HG03342 (cell line): ENCODE measurements around the gene ERC1.
"Not testable (repeated sequence)": the region's sequence is repeated elsewhere in the genome, so short reads cannot be mapped to it uniquely, and the experiment has no call there.

Experiments
- ATAC-seq: cut with Tn5 transposase; IDR thresholded peaks from one replicate; pipeline ENCODE4 v1.9.1; 2021; ENCODE audit warnings: mild to moderate bottlenecking, moderate library complexity; ENCODE audit not compliant: unreplicated experiment

ERC1 gene

GRCh38 chr12:1344245-1344644 is 353.2 kb downstream of the ERC1 start:
- ATAC-seq = no peak

- no peak for ATAC-seq
These were observed 355.1 kb downstream of the ERC1 start for GRCh38 chr12:1346126-1346525.

DNA sequence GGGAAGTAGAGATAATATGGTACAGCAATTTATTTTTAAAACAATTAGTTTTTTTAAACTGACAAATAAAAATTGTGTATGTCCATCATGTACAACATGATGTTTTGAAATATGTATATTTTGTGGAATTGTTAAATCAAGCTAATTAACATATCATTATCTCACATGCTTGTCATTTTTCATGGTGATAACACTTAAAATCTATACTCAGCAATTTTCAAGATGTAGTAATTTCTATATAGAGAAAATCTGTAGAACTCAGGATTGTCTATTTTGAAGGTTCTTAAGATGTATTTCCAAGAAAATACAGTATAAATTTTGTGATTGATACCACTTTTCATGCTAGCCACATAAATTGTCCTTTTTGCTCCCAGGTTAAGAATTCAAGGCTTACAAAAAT is 356.3 kb downstream of the ERC1 start:
- no peak for ATAC-seq

DNA sequence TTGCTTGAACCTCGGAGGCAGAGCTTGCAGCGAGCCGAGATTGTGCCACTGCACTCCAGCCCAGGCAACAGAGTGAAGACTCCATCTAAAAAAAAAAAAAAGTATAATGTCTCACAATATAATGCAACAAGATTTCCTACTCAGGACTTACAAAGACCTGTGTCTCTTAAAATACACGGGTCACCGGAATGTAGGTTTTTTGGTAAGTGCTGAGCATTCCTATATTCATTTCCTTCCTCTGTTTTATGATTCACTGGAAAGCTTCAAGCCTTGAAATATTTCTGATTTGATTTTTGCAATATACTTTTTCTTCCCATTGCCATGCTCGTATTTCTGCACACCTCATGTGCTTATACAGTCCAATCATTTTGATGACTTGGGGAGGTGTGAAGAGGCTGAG is 357.6 kb downstream of the ERC1 start:
- ATAC-seq = no peak

GRCh38 chr12:1350055-1350933 is 359.3 kb downstream of the ERC1 start:
- no peak for ATAC-seq

- ATAC-seq = no peak
These were observed 359.9 kb downstream of the ERC1 start for GRCh38 chr12:1350934-1351240.

GRCh38 chr12:1351926-1352325 is 360.9 kb downstream of the ERC1 start:
- ATAC-seq = no peak

- ATAC-seq = no peak
These were observed 362.4 kb downstream of the ERC1 start for GRCh38 chr12:1353451-1353850.

GRCh38 chr12:1355396-1355795 is 364.4 kb downstream of the ERC1 start:
- no peak for ATAC-seq

- not testable (repeated sequence) for ATAC-seq
These were observed 364.8 kb downstream of the ERC1 start for GRCh38 chr12:1355871-1356270.

DNA sequence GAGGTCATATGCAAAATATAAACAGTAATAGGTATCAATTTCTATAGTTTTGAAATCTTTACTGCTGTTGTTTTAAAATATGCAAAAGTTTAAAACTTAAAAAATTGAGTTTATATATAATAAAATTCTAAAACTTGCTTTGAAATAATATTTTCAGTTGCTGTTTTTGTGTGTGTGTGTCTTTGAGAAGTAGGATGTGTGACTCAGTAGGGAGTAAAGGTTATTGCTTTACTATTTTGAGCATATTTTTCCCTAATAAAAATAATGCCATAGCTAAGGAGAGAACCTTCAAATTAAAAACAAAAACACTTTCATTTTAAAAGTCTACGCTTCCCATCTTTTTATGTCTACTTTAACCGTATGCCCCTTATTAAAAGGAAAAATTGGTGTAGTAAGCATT is 365.3 kb downstream of the ERC1 start:
- no peak for ATAC-seq

DNA sequence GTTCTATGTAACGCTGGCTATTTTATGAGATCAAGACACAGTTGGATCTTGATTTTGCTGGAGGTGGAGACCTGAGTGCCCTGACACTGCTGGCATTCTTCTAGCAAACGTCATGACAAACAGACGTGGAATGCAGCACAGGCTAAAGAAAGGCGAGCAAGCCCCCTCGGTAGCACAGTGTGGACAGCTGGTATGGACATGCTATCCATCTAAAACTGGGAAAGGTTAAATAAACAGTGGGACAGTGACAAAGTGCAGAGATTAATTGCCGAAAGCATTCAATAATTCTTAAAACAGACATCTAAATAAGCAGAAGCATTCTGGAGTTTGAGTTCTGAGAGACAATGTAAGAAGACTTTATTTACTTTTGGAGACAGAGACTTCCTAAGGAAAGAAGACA is 366.1 kb downstream of the ERC1 start:
- no peak for ATAC-seq

DNA sequence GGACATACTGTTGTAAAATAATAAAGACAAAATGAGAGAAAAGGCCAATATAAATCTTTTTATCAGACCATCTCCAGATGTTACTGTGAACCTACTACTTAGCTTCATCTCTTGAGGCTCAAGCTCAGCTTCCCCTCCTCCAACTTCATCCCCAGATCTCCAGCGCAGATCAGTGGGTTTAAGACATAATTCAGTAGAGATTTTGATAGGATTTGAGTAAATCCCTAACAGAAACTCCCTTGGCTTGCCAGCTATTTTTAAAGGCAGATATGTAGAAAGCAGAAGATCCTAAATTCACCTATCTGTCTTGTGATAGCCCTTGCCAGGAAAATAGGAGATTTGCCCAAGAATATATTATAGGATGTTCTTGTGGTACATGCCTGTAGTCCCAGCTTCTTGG is 366.7 kb downstream of the ERC1 start:
- ATAC-seq = no peak

GRCh38 chr12:1360441-1361210 is 369.6 kb downstream of the ERC1 start:
- ATAC-seq = no peak

GRCh38 chr12:1362143-1362662 is 371.2 kb downstream of the ERC1 start:
- no peak for ATAC-seq

GRCh38 chr12:1365703-1366102 is 374.7 kb downstream of the ERC1 start:
- no peak for ATAC-seq

GRCh38 chr12:1367331-1368291 is 376.6 kb downstream of the ERC1 start:
- ATAC-seq = no peak

GRCh38 chr12:1369460-1369859 is 378.4 kb downstream of the ERC1 start:
- ATAC-seq = no peak

- no peak for ATAC-seq
These were observed 379.0 kb downstream of the ERC1 start for GRCh38 chr12:1369938-1370500.

DNA sequence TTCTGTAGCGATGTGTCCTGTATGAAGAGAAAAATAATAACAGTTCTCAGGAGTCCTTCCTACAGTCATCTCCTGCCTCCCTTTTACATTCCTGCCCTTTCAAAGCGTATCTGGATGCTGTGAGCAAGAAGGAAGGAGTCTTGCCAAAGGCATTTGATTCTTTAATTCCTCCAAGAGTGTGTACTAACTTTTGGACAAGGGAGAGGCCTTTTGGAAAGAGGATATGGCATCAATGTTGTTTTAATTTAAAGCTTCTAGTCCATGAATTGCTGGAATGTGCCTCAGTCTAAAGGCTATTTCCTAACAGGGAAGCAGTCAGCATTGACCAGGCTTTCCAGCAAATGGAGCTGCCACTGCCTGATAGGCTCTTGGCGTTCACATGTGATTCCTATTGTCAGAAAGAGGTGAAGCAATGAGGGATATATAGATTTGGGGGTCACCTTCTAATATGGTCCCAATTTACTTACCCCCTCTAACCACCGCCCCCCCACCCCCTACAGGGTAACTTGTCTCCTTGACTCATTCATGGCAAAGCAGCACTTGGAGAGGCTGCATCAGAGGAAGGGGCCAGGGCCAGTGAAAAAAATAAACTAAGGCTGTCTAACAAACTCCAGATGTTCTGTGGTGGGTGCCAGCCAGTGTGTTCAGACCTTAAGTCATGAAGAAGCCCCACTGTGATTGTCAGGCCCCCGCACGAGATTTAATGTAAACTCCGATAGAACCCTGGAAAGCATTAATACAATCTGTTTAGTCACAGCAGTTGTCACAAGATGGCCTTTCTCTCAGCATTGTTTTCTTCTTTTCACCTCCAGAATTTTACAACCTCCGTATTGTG is 383.1 kb downstream of the ERC1 start:
- ATAC-seq = no peak
